Measurements from ENCODE around the gene LAMC1.

DNA sequence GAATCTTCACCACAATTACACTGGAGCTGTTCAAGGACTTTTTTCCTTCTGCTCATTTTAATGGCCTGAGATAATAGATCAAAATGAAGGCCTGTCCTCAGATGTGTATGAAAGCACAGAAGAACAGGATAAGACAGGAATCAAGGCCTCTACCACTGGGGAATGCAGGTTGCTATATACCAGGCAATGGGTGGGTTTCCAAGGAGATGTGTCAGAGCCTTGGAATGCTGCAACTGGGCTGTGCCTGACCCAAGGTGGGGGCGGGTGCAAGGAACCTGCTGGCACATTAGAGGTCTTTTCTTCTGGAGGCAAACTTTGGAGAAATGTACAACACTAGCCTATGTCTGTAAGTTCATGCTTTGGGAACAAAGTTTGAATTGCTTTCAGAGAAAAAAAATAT, 141.1 kb downstream of the LAMC1 start:
- no peak for TF ChIP-seq POLR2A (IDR thresholded peaks at IDR 0.05; ENCODE audit: low read depth, low read length)
- no peak for TF ChIP-seq TAF1 (IDR thresholded peaks at IDR 0.05; ENCODE audit: borderline replicate concordance, low read depth, low read length)

Data from GM12892 (cell line).